Measurements from ENCODE around the gene CFAP20.

DNA sequence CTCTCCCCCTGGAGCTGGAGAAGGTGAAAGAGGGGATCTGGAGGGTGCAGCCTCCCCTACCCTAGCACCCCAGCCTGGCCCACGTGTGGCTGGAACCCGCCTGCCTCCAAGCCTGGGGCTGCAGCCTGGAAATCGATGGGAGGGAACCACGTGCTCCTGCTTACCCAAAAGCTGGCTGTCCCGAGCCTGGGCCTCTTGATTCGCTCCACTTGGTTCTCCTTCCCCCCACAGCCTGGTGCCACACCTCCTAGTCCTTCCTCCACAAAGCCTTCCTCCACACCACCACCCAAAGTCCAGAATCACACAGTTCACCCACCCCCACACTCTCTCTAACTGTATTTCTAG, 29.3 kb downstream of the CFAP20 start:
- TF ChIP-seq EP300 (IDR thresholded peaks at IDR 0.05; ENCODE audit: low read depth): no peak
- TF ChIP-seq, protein P1, sequence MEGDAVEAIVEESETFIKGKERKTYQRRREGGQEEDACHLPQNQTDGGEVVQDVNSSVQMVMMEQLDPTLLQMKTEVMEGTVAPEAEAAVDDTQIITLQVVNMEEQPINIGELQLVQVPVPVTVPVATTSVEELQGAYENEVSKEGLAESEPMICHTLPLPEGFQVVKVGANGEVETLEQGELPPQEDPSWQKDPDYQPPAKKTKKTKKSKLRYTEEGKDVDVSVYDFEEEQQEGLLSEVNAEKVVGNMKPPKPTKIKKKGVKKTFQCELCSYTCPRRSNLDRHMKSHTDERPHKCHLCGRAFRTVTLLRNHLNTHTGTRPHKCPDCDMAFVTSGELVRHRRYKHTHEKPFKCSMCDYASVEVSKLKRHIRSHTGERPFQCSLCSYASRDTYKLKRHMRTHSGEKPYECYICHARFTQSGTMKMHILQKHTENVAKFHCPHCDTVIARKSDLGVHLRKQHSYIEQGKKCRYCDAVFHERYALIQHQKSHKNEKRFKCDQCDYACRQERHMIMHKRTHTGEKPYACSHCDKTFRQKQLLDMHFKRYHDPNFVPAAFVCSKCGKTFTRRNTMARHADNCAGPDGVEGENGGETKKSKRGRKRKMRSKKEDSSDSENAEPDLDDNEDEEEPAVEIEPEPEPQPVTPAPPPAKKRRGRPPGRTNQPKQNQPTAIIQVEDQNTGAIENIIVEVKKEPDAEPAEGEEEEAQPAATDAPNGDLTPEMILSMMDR (IDR thresholded peaks at IDR 0.05): no peak
- no peak for TF ChIP-seq POLR2A (IDR thresholded peaks at IDR 0.05)
- TF ChIP-seq POLR2AphosphoS5 (IDR thresholded peaks at IDR 0.05): no peak
